ENCODE results near the gene SLC6A16. TPM values are rescaled to one million over a fixed set of nuclear protein-coding genes. Genes with fewer than 3 reads are reported as not detected.

Gene SLC6A16
- total and polyA plus RNA-seq, 4 donors = 2.4 to 12.9 (median 3.8) TPM

- Histone ChIP-seq H3K27ac (ENCODE audit: low read depth in 1 of 2, low read length in 2 of 2) (peak within 1 kb of the TSS in 1 of 2 donors; percentile 52), H3K9me3 (ENCODE audit: control insufficient read depth, low read length) (no peaks in the 10 kb centered on the region), H3K27me3 (ENCODE audit: control insufficient read depth in 1 of 2, insufficient read depth in 2 of 2, low read length in 1 of 2) (no peaks in the 10 kb centered on the region), H3K4me1 (ENCODE audit: control insufficient read depth in 1 of 2, insufficient read depth in 2 of 2, low read length in 2 of 2) (no peaks in the 10 kb centered on the region), H3K36me3 (ENCODE audit: control insufficient read depth in 1 of 2, insufficient read depth in 2 of 2, low read length in 1 of 2) (no peaks in the 10 kb centered on the region), H3K4me3 (ENCODE audit: low read length in 2 of 2) (peak within 1 kb of the TSS; percentile 8 to 74)
- peak; percentile 84 to 93 for DNase-seq
- 0 to 1% methylated on average over 50 to 52 of the region's 52 CpGs for WGBS, 2 donors
- ATAC-seq (ENCODE audit: low FRiP score) = peak; percentile 81
- intact Hi-C loops (cut with DNase I) = loop anchor here in 1 of 2 donors (2.0 kb wide), 1 partner anchor 89 kb away; the partner anchor contains the start of gene PIH1D1
Observed at GRCh38 chr19:49362048-49362928, 37.3 kb upstream of the SLC6A16 start, which contains the start of gene TEAD2. TEAD2 (minus strand) TSS chr19:49362416; CDS start chr19:49360075, 2,341 bp downstream.

- no peaks in the 10 kb centered on the region for H3K36me3 ChIP-seq (ENCODE audit: control insufficient read depth in 1 of 2, insufficient read depth in 2 of 2, low read length in 1 of 2)
Observed at GRCh38 chr19:49361438-49362047, 36.6 kb upstream of the SLC6A16 start.

GRCh38 chr19:49359851-49360820 lies 35.1 kb upstream of the SLC6A16 start:
- ATAC-seq (ENCODE audit: low FRiP score) = no peak
- H3K4me3 ChIP-seq (ENCODE audit: low read length in 2 of 2) = no peak overlapping the region

More at GRCh38 chr19:49361438-49362047, 36.6 kb upstream of the SLC6A16 start:
- Histone ChIP-seq H3K27ac (ENCODE audit: low read depth in 1 of 2, low read length in 2 of 2) (peak overlapping the region in 1 of 2 donors; percentile 52), H3K27me3 (ENCODE audit: control insufficient read depth in 1 of 2, insufficient read depth in 2 of 2, low read length in 1 of 2) (no peaks in the 10 kb centered on the region), H3K9me3 (ENCODE audit: control insufficient read depth, low read length) (no peaks in the 10 kb centered on the region), H3K4me3 (ENCODE audit: low read length in 2 of 2) (peak overlapping the region; percentile 8 to 74), H3K4me1 (ENCODE audit: control insufficient read depth in 1 of 2, insufficient read depth in 2 of 2, low read length in 2 of 2) (no peaks in the 10 kb centered on the region)
- WGBS, 2 donors = 1 to 2% methylated on average over 25 to 27 of the region's 27 CpGs
- peak; percentile 82 to 95 for DNase-seq
- peak; percentile 77 for ATAC-seq (ENCODE audit: low FRiP score)
- intact Hi-C loops (cut with DNase I) = loop anchor here in 1 of 2 donors (2.0 kb wide), 1 partner anchor 89 kb away; the partner anchor contains the start of gene PIH1D1

GRCh38 chr19:49357186-49357585 lies 32.2 kb upstream of the SLC6A16 start:
- Histone ChIP-seq H3K27ac (ENCODE audit: low read depth in 1 of 2, low read length in 2 of 2) (no peak overlapping the region), H3K4me3 (ENCODE audit: low read length in 2 of 2) (no peak overlapping the region), H3K4me1 (ENCODE audit: control insufficient read depth in 1 of 2, insufficient read depth in 2 of 2, low read length in 2 of 2) (no peaks in the 10 kb centered on the region), H3K36me3 (ENCODE audit: control insufficient read depth in 1 of 2, insufficient read depth in 2 of 2, low read length in 1 of 2) (no peaks in the 10 kb centered on the region), H3K9me3 (ENCODE audit: control insufficient read depth, low read length) (no peaks in the 10 kb centered on the region), H3K27me3 (ENCODE audit: control insufficient read depth in 1 of 2, insufficient read depth in 2 of 2, low read length in 1 of 2) (no peaks in the 10 kb centered on the region)
- ATAC-seq (ENCODE audit: low FRiP score) (no peak), DNase-seq (no peak)
- intact Hi-C loops (cut with DNase I) = no loop called here
- WGBS, 2 donors = 83 to 86% methylated on average over 9 of the region's 9 CpGs

More at GRCh38 chr19:49359851-49360820, 35.1 kb upstream of the SLC6A16 start:
- no peaks in the 10 kb centered on the region for H3K27me3 ChIP-seq (ENCODE audit: control insufficient read depth in 1 of 2, insufficient read depth in 2 of 2, low read length in 1 of 2)
- intact Hi-C loops (cut with DNase I) = no loop called here
- no peaks in the 10 kb centered on the region for H3K9me3 ChIP-seq (ENCODE audit: control insufficient read depth, low read length)
- H3K36me3 ChIP-seq (ENCODE audit: control insufficient read depth in 1 of 2, insufficient read depth in 2 of 2, low read length in 1 of 2) = no peaks in the 10 kb centered on the region
- no peaks in the 10 kb centered on the region for H3K4me1 ChIP-seq (ENCODE audit: control insufficient read depth in 1 of 2, insufficient read depth in 2 of 2, low read length in 2 of 2)
- no peak overlapping the region for H3K27ac ChIP-seq (ENCODE audit: low read depth in 1 of 2, low read length in 2 of 2)
- 82 to 85% methylated on average over 17 of the region's 17 CpGs for WGBS, 2 donors
- no peak for DNase-seq

- H3K4me3 ChIP-seq (ENCODE audit: low read length in 2 of 2) = no peak overlapping the region
- 79 to 86% methylated on average over 7 of the region's 7 CpGs for WGBS, 2 donors
Observed at GRCh38 chr19:49356382-49356781, 31.4 kb upstream of the SLC6A16 start.

GRCh38 chr19:49355909-49356353 lies 30.9 kb upstream of the SLC6A16 start:
- WGBS, 2 donors = 60 to 63% methylated on average over 12 of the region's 12 CpGs
- Histone ChIP-seq H3K36me3 (ENCODE audit: control insufficient read depth in 1 of 2, insufficient read depth in 2 of 2, low read length in 1 of 2) (peaks cover 0 to 2% of the 10 kb centered on the region in 2 donors), H3K4me1 (ENCODE audit: control insufficient read depth in 1 of 2, insufficient read depth in 2 of 2, low read length in 2 of 2) (no peaks in the 10 kb centered on the region), H3K9me3 (ENCODE audit: control insufficient read depth, low read length) (no peaks in the 10 kb centered on the region), H3K27ac (ENCODE audit: low read depth in 1 of 2, low read length in 2 of 2) (no peak overlapping the region), H3K27me3 (ENCODE audit: control insufficient read depth in 1 of 2, insufficient read depth in 2 of 2, low read length in 1 of 2) (no peaks in the 10 kb centered on the region), H3K4me3 (ENCODE audit: low read length in 2 of 2) (no peak overlapping the region)
- DNase-seq (no peak), ATAC-seq (ENCODE audit: low FRiP score) (peak; percentile 24)
- intact Hi-C loops (cut with DNase I) = no loop called here

More at GRCh38 chr19:49356382-49356781, 31.4 kb upstream of the SLC6A16 start:
- intact Hi-C loops (cut with DNase I) = no loop called here
- Histone ChIP-seq H3K9me3 (ENCODE audit: control insufficient read depth, low read length) (no peaks in the 10 kb centered on the region), H3K36me3 (ENCODE audit: control insufficient read depth in 1 of 2, insufficient read depth in 2 of 2, low read length in 1 of 2) (peaks cover 0 to under 1% of the 10 kb centered on the region in 2 donors), H3K27ac (ENCODE audit: low read depth in 1 of 2, low read length in 2 of 2) (no peak overlapping the region), H3K4me1 (ENCODE audit: control insufficient read depth in 1 of 2, insufficient read depth in 2 of 2, low read length in 2 of 2) (no peaks in the 10 kb centered on the region), H3K27me3 (ENCODE audit: control insufficient read depth in 1 of 2, insufficient read depth in 2 of 2, low read length in 1 of 2) (no peaks in the 10 kb centered on the region)
- DNase-seq (no peak), ATAC-seq (ENCODE audit: low FRiP score) (no peak)

GRCh38 chr19:49349567-49349966 lies 24.6 kb upstream of the SLC6A16 start:
- ATAC-seq (ENCODE audit: low FRiP score) = no peak
- Histone ChIP-seq H3K4me1 (ENCODE audit: control insufficient read depth in 1 of 2, insufficient read depth in 2 of 2, low read length in 2 of 2) (no peaks in the 10 kb centered on the region), H3K4me3 (ENCODE audit: low read length in 2 of 2) (no peak overlapping the region), H3K27me3 (ENCODE audit: control insufficient read depth in 1 of 2, insufficient read depth in 2 of 2, low read length in 1 of 2) (no peaks in the 10 kb centered on the region), H3K36me3 (ENCODE audit: control insufficient read depth in 1 of 2, insufficient read depth in 2 of 2, low read length in 1 of 2) (peaks cover 0 to 3% of the 10 kb centered on the region in 2 donors), H3K27ac (ENCODE audit: low read depth in 1 of 2, low read length in 2 of 2) (no peak overlapping the region), H3K9me3 (ENCODE audit: control insufficient read depth, low read length) (no peaks in the 10 kb centered on the region)
- DNase-seq = no peak
- 90 to 96% methylated on average over 2 of the region's 2 CpGs for WGBS, 2 donors
- intact Hi-C loops (cut with DNase I) = no loop called here
